Airway epithelial cell (primary cell): ENCODE results near the gene GOPC. TPM values are rescaled to one million over a fixed set of nuclear protein-coding genes. Genes with fewer than 3 reads are reported as not detected.

Source experiments
- total RNA-seq: library from RNA; depleted of rRNA; stranded (reverse); fragments of >200 nt; gene quantifications from 2 replicates; pipeline ENCODE4 v1.2.3, GENCODE V29; 2015

The GOPC gene
- total RNA-seq: 21.3 and 28.6 TPM in 2 replicates

GRCh38 chr6:117602151-117602898, at the start of gene GOPC:
Gene GOPC (minus strand): TSS chr6:117602511. CDS start chr6:117602288, 223 bp downstream.

Other genes with a start within 250 kb of the GOPC start
- gene ROS1, start 176.6 kb downstream of the GOPC start, total RNA-seq: 0.65 and 1.8 TPM in 2 replicates
- gene DCBLD1, start 119.8 kb downstream of the GOPC start, total RNA-seq: 28.8 and 43.5 TPM in 2 replicates
- gene NUS1, start 73.0 kb upstream of the GOPC start, total RNA-seq: 14.8 and 18.9 TPM in 2 replicates